Ovary (tissue), 9 donors: ENCODE results near the gene DNAAF5. TPM values are rescaled to one million over a fixed set of nuclear protein-coding genes. Genes with fewer than 3 reads are reported as not detected.

Experiments
- DNase-seq, 5 donors: peaks; one replicate each; pipeline ENCODE4 v3.0.0-alpha.2; 2019 to 2020
- H3K27ac ChIP-seq, 2 donors: fragments of 200-600 bp; one replicate each; pipeline versions ENCODE4 v1.5.1 to v1.8.0; 2019 to 2022
- H3K27me3 ChIP-seq: fragments of 200-600 bp; one replicate; pipeline ENCODE4 v1.8.0; 2022
- H3K36me3 ChIP-seq: fragments of 200-600 bp; sonication (generic); one replicate; pipeline ENCODE4 v1.5.1; 2019
- H3K4me1 ChIP-seq: one replicate; pipeline ENCODE4 v1.8.1; 2013; ENCODE audit warnings: mild to moderate bottlenecking, moderate library complexity; ENCODE audit not compliant: insufficient read depth
- H3K4me3 ChIP-seq: fragments of 200-600 bp; sonication (generic); one replicate; pipeline ENCODE4 v1.5.1; 2017
- H3K9me3 ChIP-seq, 2 donors: fragments of 200-600 bp in 1 of 2; sonication (generic) in 1 of 2; one replicate each; pipeline versions ENCODE4 v1.5.1 to v1.8.1; 2013 to 2019; ENCODE audit warnings: mild to moderate bottlenecking in 1 of 2, moderate library complexity in 1 of 2
- CTCF ChIP-seq, 3 donors: fragments of 450-650 bp in 2 of 3; fragments of 200-600 bp in 1 of 3; IDR thresholded peaks; one replicate each; pipeline versions ENCODE4 v1.5.1 to v1.8.0; 2016 to 2022; ENCODE audit warnings: antibody characterized with exemption in 3 of 3, mild to moderate bottlenecking in 1 of 3
- EP300 ChIP-seq: sonication (generic); formaldehyde crosslinking; IDR thresholded peaks from one replicate; pipeline ENCODE4 v1.6.1; 2017; ENCODE audit warnings: antibody characterized with exemption
- POLR2A ChIP-seq: fragments of 450-650 bp; IDR thresholded peaks from one replicate; pipeline ENCODE4 v1.6.1; 2017; ENCODE audit warnings: antibody characterized with exemption, mild to moderate bottlenecking, moderate library complexity
- WGBS, 3 donors: extraction: QIAGEN DNeasy Blood & Tissue Kit in 1 of 3; methylation state at CpG; one replicate each; pipeline versions ENCODE4 v1.1.5 to v1.1.7; 2013 to 2017; 5-methylcytosine and 5-hydroxymethylcytosine counted together
- intact Hi-C, 4 donors: fragments of 100-400 bp; cut with DNase I; formaldehyde crosslinking; loops; one replicate each; pipeline versions ENCODE4 v1.11.0 to v1.15.1; 2022 to 2023
- polyA plus RNA-seq, 2 donors: library from polyadenylated mRNA; stranded (reverse); fragments of 200-250 nt in 1 of 2; fragments of 350-450 nt in 1 of 2; fragmentation: Illumina TruSeq in 1 of 2; extraction: RNeasy Lipid Tissue Mini Kit (QIAGEN cat#74804) in 1 of 2; gene quantifications; one replicate each; pipeline ENCODE4 v1.2.3, GENCODE V29; 2013 to 2014
- total RNA-seq, 7 donors: library from RNA; depleted of rRNA in 2 of 7; stranded (reverse); fragments of >200 nt in 2 of 7; fragmentation: NEBNext Ultra II Directional in 3 of 7; extraction: Animal tissue kit (Norgen Biotek cat#: 25700) in 3 of 7; gene quantifications; one replicate each; pipeline versions ENCODE4 v1.1.0 to v1.2.4, GENCODE V29; 2016 to 2023
- donor health status: DM: no; HTN: no; CAD: no; lungs with moderate emphysema.
- donor health status: DM: no; HTN: no; CAD: no.
- donor health status: Bipolar disorder and iron deficiency.
- donor health status: DM: yes; HTN: yes; CAD: no.
- donor health status: DM: no; HTN: no; CAD: no.
- donor health status: DM: yes; HTN: yes; CAD: no.

The DNAAF5 gene
- total and polyA plus RNA-seq, 9 donors: 12.9 to 41.0 (median 21.3) TPM

GRCh38 chr7:785416-785815 lies 58.9 kb downstream of the DNAAF5 start:
- peaks cover 0 to 3% of the 10 kb centered on the region in 2 donors for H3K9me3 ChIP-seq
- DNase-seq: no peak
- 92 to 94% (median 93%) methylated on average over 10 of the region's 10 CpGs for WGBS, 3 donors
- H3K4me1 ChIP-seq: peaks cover 15% of the 10 kb centered on the region
- H3K36me3 ChIP-seq: no peaks in the 10 kb centered on the region
- no peak overlapping the region for H3K27ac ChIP-seq
- no peak overlapping the region for H3K4me3 ChIP-seq
- TF ChIP-seq CTCF (IDR thresholded peaks at IDR 0.05) (no peak), POLR2A (no peak), EP300 (no peak)
- intact Hi-C loops: loop anchor here (5.0 to 10.0 kb wide), 5 partner anchors 49 to 199 kb away; partner anchors contain the start of genes CYP2W1 (in 1 of the 4), GET4 (in 1 of the 4) and SUN1 (in 1 of the 4)
- H3K27me3 ChIP-seq: no peaks in the 10 kb centered on the region

GRCh38 chr7:786472-787255 lies 60.2 kb downstream of the DNAAF5 start:
- TF ChIP-seq EP300: no peak
- TF ChIP-seq CTCF (IDR thresholded peaks at IDR 0.05): peak; percentile 37 to 87 (median 85)
- intact Hi-C loops: loop anchor here (5.0 to 10.0 kb wide), 5 partner anchors 48 to 198 kb away; partner anchors contain the start of genes CYP2W1 (in 1 of the 4), GET4 (in 1 of the 4) and SUN1 (in 1 of the 4)
- WGBS, 3 donors: 48 to 56% (median 53%) methylated on average over 9 to 11 of the region's 11 CpGs
- no peaks in the 10 kb centered on the region for H3K36me3 ChIP-seq
- H3K4me1 ChIP-seq: peaks cover 13% of the 10 kb centered on the region
- H3K27me3 ChIP-seq: no peaks in the 10 kb centered on the region
- peak overlapping the region in 1 of 2 donors; percentile 37 for H3K27ac ChIP-seq
- DNase-seq: peak; percentile 67 to 87 (median 84)
- peaks cover 0 to 3% of the 10 kb centered on the region in 2 donors for H3K9me3 ChIP-seq
- no peak overlapping the region for H3K4me3 ChIP-seq

- no peaks in the 10 kb centered on the region for H3K27me3 ChIP-seq
- peaks cover 0 to 3% of the 10 kb centered on the region in 2 donors for H3K9me3 ChIP-seq
- H3K4me3 ChIP-seq: no peak overlapping the region
- peaks cover 8% of the 10 kb centered on the region for H3K4me1 ChIP-seq
- intact Hi-C loops: loop anchor here (5.0 to 10.0 kb wide), 5 partner anchors 47 to 197 kb away; partner anchors contain the start of genes CYP2W1 (in 1 of the 4), GET4 (in 1 of the 4) and SUN1 (in 1 of the 4)
- no peaks in the 10 kb centered on the region for H3K36me3 ChIP-seq
- 92 to 93% (median 93%) methylated on average over 27 of the region's 27 CpGs for WGBS, 3 donors
- H3K27ac ChIP-seq: no peak overlapping the region
- no peak for DNase-seq
- TF ChIP-seq EP300 (no peak), POLR2A (no peak), CTCF (IDR thresholded peaks at IDR 0.05) (no peak)
These were observed 61.1 kb downstream of the DNAAF5 start for GRCh38 chr7:787332-788240.

- Histone ChIP-seq H3K27ac (no peak overlapping the region), H3K4me3 (no peak overlapping the region), H3K27me3 (no peaks in the 10 kb centered on the region), H3K36me3 (no peaks in the 10 kb centered on the region), H3K4me1 (peaks cover 2% of the 10 kb centered on the region), H3K9me3 (peaks cover 0 to 3% of the 10 kb centered on the region in 2 donors)
- intact Hi-C loops: loop anchor here in 1 of 4 donors (5.0 kb wide), 1 partner anchor 41 kb away; the partner anchor contains the start of gene SUN1
- 78 to 88% (median 87%) methylated on average over 5 of the region's 5 CpGs for WGBS, 3 donors
- no peak for DNase-seq
- TF ChIP-seq EP300: no peak
- no peak for TF ChIP-seq CTCF (IDR thresholded peaks at IDR 0.05)
- TF ChIP-seq POLR2A: no peak
These were observed 65.0 kb downstream of the DNAAF5 start for GRCh38 chr7:791519-791918.
